ENCODE measurements around the gene MARVELD1. TPM values are rescaled to one million over a fixed set of nuclear protein-coding genes. Genes with fewer than 3 reads are reported as not detected.

Gene MARVELD1
- total and polyA plus RNA-seq, 11 donors, result 3.0 to 17.2 (median 6.8) TPM

- intact Hi-C loops (cut with DNase I), result loop anchor here in 3 of 10 donors (2.0 to 10.0 kb wide), 3 partner anchors 36 to 332 kb away; partner anchors contain the start of genes MMS19 (in 1 of the 3), RRP12 (in 1 of the 3) and UBTD1 (in 1 of the 3)
- H3K4me1 ChIP-seq, result peaks cover 4 to 32% (median 18%) of the 10 kb centered on the region in 12 donors
- DNase-seq, result peak; percentile 97 to 99 (median 98)
- ATAC-seq, result peak; percentile 96 to 98 (median 96)
- peak within 1 kb of the TSS; percentile 66 to 97 (median 92) for H3K27ac ChIP-seq
- TF ChIP-seq, protein P1, sequence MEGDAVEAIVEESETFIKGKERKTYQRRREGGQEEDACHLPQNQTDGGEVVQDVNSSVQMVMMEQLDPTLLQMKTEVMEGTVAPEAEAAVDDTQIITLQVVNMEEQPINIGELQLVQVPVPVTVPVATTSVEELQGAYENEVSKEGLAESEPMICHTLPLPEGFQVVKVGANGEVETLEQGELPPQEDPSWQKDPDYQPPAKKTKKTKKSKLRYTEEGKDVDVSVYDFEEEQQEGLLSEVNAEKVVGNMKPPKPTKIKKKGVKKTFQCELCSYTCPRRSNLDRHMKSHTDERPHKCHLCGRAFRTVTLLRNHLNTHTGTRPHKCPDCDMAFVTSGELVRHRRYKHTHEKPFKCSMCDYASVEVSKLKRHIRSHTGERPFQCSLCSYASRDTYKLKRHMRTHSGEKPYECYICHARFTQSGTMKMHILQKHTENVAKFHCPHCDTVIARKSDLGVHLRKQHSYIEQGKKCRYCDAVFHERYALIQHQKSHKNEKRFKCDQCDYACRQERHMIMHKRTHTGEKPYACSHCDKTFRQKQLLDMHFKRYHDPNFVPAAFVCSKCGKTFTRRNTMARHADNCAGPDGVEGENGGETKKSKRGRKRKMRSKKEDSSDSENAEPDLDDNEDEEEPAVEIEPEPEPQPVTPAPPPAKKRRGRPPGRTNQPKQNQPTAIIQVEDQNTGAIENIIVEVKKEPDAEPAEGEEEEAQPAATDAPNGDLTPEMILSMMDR (IDR thresholded peaks at IDR 0.05), result no peak
- TF ChIP-seq POLR2A (IDR thresholded peaks at IDR 0.05), result peak; percentile 87 to 96
- 0 to 1% (median 0%) methylated on average over 42 to 72 of the region's 72 CpGs for WGBS, 4 donors
- peak within 1 kb of the TSS; percentile 75 to 100 (median 90) for H3K4me3 ChIP-seq
- no peaks in the 10 kb centered on the region for H3K9me3 ChIP-seq
- peaks cover 0 to 34% (median 17%) of the 10 kb centered on the region in 9 donors for H3K36me3 ChIP-seq
- H3K27me3 ChIP-seq, result no peaks in the 10 kb centered on the region
Measured at GRCh38 chr10:97736902-97737769, 23.6 kb downstream of the MARVELD1 start, which contains the start of gene ZFYVE27. TSS of gene ZFYVE27 (plus strand) at chr10:97737128. CDS start at chr10:97738478, 1,350 bp downstream.

DNA sequence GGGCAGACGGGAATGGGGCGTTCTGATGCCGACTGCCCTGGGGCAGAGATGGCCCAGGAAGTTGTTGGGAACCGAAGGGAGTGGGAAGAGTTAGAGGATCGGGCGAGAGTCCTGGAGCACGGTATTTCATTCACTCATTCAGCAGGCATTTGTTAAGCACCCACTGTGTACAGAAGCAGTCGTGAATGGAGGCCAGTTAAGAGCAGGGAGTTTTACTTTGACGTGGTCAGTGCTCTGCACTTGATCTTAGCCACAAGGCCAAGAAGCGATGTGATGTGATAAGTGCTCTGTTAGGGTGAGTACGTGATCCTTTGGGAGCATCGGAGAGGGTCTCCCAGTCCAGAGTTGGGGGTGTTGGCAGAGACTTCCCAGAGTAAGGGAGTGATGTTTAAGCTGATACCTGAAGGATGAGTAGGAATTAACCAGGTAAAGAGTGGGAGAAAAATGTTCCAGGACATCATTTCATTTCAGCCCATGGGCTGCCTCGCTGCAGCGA is 24.3 kb downstream of the MARVELD1 start:
- peaks cover 6 to 33% (median 19%) of the 10 kb centered on the region in 12 donors for H3K4me1 ChIP-seq
- H3K27ac ChIP-seq, result peak overlapping the region in 7 of 12 donors; percentile 87 to 97 (median 93)
- peak overlapping the region; percentile 75 to 100 (median 90) for H3K4me3 ChIP-seq
- DNase-seq (no peak), ATAC-seq (peak in 1 of 4 donors; percentile 2)
- no peaks in the 10 kb centered on the region for H3K27me3 ChIP-seq
- intact Hi-C loops (cut with DNase I), result loop anchor here in 3 of 10 donors (2.0 to 10.0 kb wide), 3 partner anchors 37 to 333 kb away; partner anchors contain the start of genes MMS19 (in 1 of the 3), RRP12 (in 1 of the 3) and UBTD1 (in 1 of the 3)
- no peaks in the 10 kb centered on the region for H3K9me3 ChIP-seq
- WGBS, 4 donors, result 26 to 28% (median 28%) methylated on average over 14 of the region's 14 CpGs
- peaks cover 0 to 38% (median 20%) of the 10 kb centered on the region in 9 donors for H3K36me3 ChIP-seq
- TF ChIP-seq, protein P1 (IDR thresholded peaks at IDR 0.05), result no peak
- no peak for TF ChIP-seq POLR2A (IDR thresholded peaks at IDR 0.05)

DNA sequence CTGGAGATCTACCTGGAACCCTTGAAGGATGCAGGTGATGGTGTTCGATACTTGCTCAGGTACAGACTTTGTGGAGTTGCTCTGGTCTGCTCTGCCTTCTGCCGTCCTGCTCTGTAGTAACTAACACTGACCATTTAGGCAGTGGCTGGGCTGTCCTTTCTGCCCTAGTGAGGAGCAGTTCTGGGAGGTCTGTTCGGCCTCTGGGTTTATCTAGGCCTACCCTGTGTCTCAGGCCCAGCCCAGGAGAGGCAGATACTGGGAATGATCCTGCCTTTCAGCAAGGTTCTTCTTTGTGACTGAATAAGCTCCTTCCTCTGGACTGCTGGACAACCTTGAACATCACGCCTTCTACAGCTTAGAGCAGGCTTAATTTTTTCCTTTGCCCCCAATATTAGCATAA is 25.1 kb downstream of the MARVELD1 start:
- Histone ChIP-seq H3K27ac (no peak overlapping the region), H3K27me3 (no peaks in the 10 kb centered on the region), H3K36me3 (peaks cover 0 to 46% (median 24%) of the 10 kb centered on the region in 9 donors), H3K4me3 (peak overlapping the region in 4 of 12 donors; percentile 79 to 100 (median 86)), H3K9me3 (no peaks in the 10 kb centered on the region), H3K4me1 (peaks cover 7 to 41% (median 26%) of the 10 kb centered on the region in 12 donors)
- no peak for TF ChIP-seq POLR2A (IDR thresholded peaks at IDR 0.05)
- TF ChIP-seq, protein P1 (IDR thresholded peaks at IDR 0.05), result no peak
- no peak for DNase-seq
- no peak for ATAC-seq
- WGBS, 4 donors, result 83 to 91% (median 84%) methylated on average over 4 of the region's 4 CpGs
- intact Hi-C loops (cut with DNase I), result loop anchor here in 2 of 10 donors (5.0 to 10.0 kb wide), 2 partner anchors 241 to 334 kb away; partner anchors contain the start of genes MMS19 (in 1 of the 2), RRP12 (in 1 of the 2) and UBTD1 (in 1 of the 2)

Data from heart left ventricle (tissue), 16 donors.